Liver (tissue), 9 donors: Measurements from ENCODE around the gene CSPG4. TPM values are rescaled to one million over a fixed set of nuclear protein-coding genes. Genes with fewer than 3 reads are reported as not detected.
A peak's percentile ranks its signal among the peaks of the same experiment; 100 is the strongest.

ENCODE experiments used
- DNase-seq: peaks from one replicate; pipeline ENCODE4 v3.0.0-alpha.2; 2017; ENCODE audit warnings: low spot score
- H3K27ac ChIP-seq, 2 donors: one replicate each; pipeline ENCODE4 v1.7.0; 2013; ENCODE audit warnings: inconsistent platforms in 2 of 2, low read length in 2 of 2, control low read depth in 1 of 2, low read depth in 1 of 2, mild to moderate bottlenecking in 1 of 2
- H3K27me3 ChIP-seq, 4 donors: one replicate each; pipeline versions ENCODE4 v1.6.1 to v1.7.0; 2013; ENCODE audit warnings: low read length in 3 of 4, inconsistent platforms in 1 of 4, mild to moderate bottlenecking in 1 of 4, moderate library complexity in 1 of 4; ENCODE audit not compliant: control insufficient read depth in 4 of 4, insufficient read depth in 4 of 4
- H3K36me3 ChIP-seq, 4 donors: one replicate each; pipeline versions ENCODE4 v1.6.1 to v1.7.0; 2013; ENCODE audit warnings: low read length in 3 of 4, mild to moderate bottlenecking in 3 of 4, low read depth in 1 of 4, moderate library complexity in 1 of 4; ENCODE audit not compliant: control insufficient read depth in 4 of 4, insufficient read depth in 3 of 4
- H3K4me1 ChIP-seq, 4 donors: one replicate each; pipeline versions ENCODE4 v1.6.1 to v1.7.0; 2013; ENCODE audit warnings: low read length in 3 of 4, mild to moderate bottlenecking in 3 of 4, moderate library complexity in 1 of 4; ENCODE audit not compliant: control insufficient read depth in 4 of 4, insufficient read depth in 4 of 4
- H3K4me3 ChIP-seq, 3 donors: one replicate each; pipeline versions ENCODE4 v1.6.1 to v1.7.0; 2013; ENCODE audit warnings: low read length in 3 of 3, control low read depth in 1 of 3, low read depth in 1 of 3, mild to moderate bottlenecking in 1 of 3
- H3K9ac ChIP-seq, 2 donors: one replicate each; pipeline ENCODE4 v1.7.0; 2013; ENCODE audit warnings: low read length in 2 of 2, mild to moderate bottlenecking in 2 of 2, moderate library complexity in 2 of 2, control low read depth in 1 of 2, low read depth in 1 of 2
- H3K9me3 ChIP-seq, 4 donors: one replicate each; pipeline versions ENCODE4 v1.6.1 to v1.7.0; 2013; ENCODE audit warnings: low read length in 3 of 4; ENCODE audit not compliant: control insufficient read depth in 4 of 4
- EGR1 ChIP-seq, 2 donors: IDR thresholded peaks; 2 replicates each; pipeline ENCODE4 v1.6.1; 2016 to 2018; ENCODE audit warnings: antibody characterized with exemption in 2 of 2, low read depth in 2 of 2
- FOXA1 ChIP-seq: IDR thresholded peaks from 2 replicates; pipeline ENCODE4 v1.6.1; 2016; ENCODE audit warnings: antibody characterized with exemption
- FOXA2 ChIP-seq: IDR thresholded peaks from 2 replicates; pipeline ENCODE4 v1.6.1; 2016; ENCODE audit warnings: antibody characterized with exemption
- GABPA ChIP-seq, 2 donors: IDR thresholded peaks in 1 of 2; conservative IDR thresholded peaks in 1 of 2; 2 replicates each; pipeline ENCODE4 v1.6.1; 2016; ENCODE audit warnings: antibody characterized with exemption in 2 of 2, mild to moderate bottlenecking in 1 of 2, moderate library complexity in 1 of 2
- HNF4A ChIP-seq, 2 donors: conservative IDR thresholded peaks; 2 replicates each; pipeline ENCODE4 v1.6.1; 2016; ENCODE audit warnings: antibody characterized with exemption in 2 of 2, mild to moderate bottlenecking in 2 of 2
- HNF4G ChIP-seq: IDR thresholded peaks from 2 replicates; pipeline ENCODE4 v1.6.1; 2016; ENCODE audit warnings: antibody characterized with exemption
- JUND ChIP-seq, 2 donors: IDR thresholded peaks; 2 replicates each; pipeline ENCODE4 v1.6.1; 2016; ENCODE audit warnings: antibody characterized with exemption in 2 of 2
- NR2F2 ChIP-seq: IDR thresholded peaks from 2 replicates; pipeline ENCODE4 v1.6.1; 2016; ENCODE audit warnings: antibody characterized with exemption
- RAD21 ChIP-seq, 2 donors: IDR thresholded peaks; 2 replicates each; pipeline ENCODE4 v1.6.1; 2016; ENCODE audit warnings: antibody characterized with exemption in 2 of 2, mild to moderate bottlenecking in 2 of 2
- RXRA ChIP-seq, 2 donors: IDR thresholded peaks; 2 replicates each; pipeline ENCODE4 v1.6.1; 2017 to 2018; ENCODE audit warnings: antibody characterized with exemption in 2 of 2, mild to moderate bottlenecking in 1 of 2
- SP1 ChIP-seq: IDR thresholded peaks from 2 replicates; pipeline ENCODE4 v1.6.1; 2018; ENCODE audit warnings: antibody characterized with exemption, mild to moderate bottlenecking
- TAF1 ChIP-seq: conservative IDR thresholded peaks from 2 replicates; pipeline ENCODE4 v1.6.1; 2016; ENCODE audit warnings: antibody characterized with exemption, mild to moderate bottlenecking
- YY1 ChIP-seq: IDR thresholded peaks from 2 replicates; pipeline ENCODE4 v1.6.1; 2016; ENCODE audit warnings: antibody characterized with exemption, mild to moderate bottlenecking
- WGBS: extraction: QIAGEN DNeasy Blood & Tissue Kit; methylation state at CpG from one replicate; pipeline ENCODE4 v1.1.7; 2013; 5-methylcytosine and 5-hydroxymethylcytosine counted together
- polyA plus RNA-seq, 2 donors: library from polyadenylated mRNA; stranded (reverse) in 1 of 2; unstranded in 1 of 2; fragments of 200-250 nt in 1 of 2; fragments of >200 nt in 1 of 2; fragmentation: Nextera tagmentation in 1 of 2; extraction: Ambion mirVana in 1 of 2; gene quantifications; one replicate each; pipeline versions ENCODE4 v1.2.1 to v1.2.3, GENCODE V29; 2013 to 2015
- total RNA-seq, 2 donors: library from RNA; depleted of rRNA; stranded (reverse); fragments of >200 nt; gene quantifications; one replicate each; pipeline ENCODE4 v1.2.3, GENCODE V29; 2014
- TF ChIP-seq, protein P1 (sequence below): IDR thresholded peaks from 2 replicates; pipeline ENCODE4 v1.6.1; 2016; ENCODE audit warnings: antibody characterized with exemption
- TF ChIP-seq, protein P2 (sequence below): IDR thresholded peaks from 2 replicates; pipeline ENCODE4 v1.6.1; 2016; ENCODE audit warnings: antibody characterized with exemption
- TF ChIP-seq, protein P3 (sequence below): IDR thresholded peaks from 2 replicates; pipeline ENCODE4 v1.6.1; 2016; ENCODE audit warnings: antibody characterized with exemption
- TF ChIP-seq, protein P4 (sequence below): fragments of 150-350 bp; IDR thresholded peaks from 2 replicates; pipeline ENCODE4 v1.5.1; 2017; ENCODE audit warnings: improper control_type of control experiment, low read depth, low read length; ENCODE audit not compliant: missing input control
- TF ChIP-seq, protein P5 (sequence below): IDR thresholded peaks from 2 replicates; pipeline ENCODE4 v1.6.1; 2016; ENCODE audit warnings: antibody characterized with exemption, mild to moderate bottlenecking
- donor health status: healthy.
- donor health status: healthy.
- donor health status: healthy.
- donor health status: healthy.
- donor health status: healthy.

CSPG4 gene
- total and polyA plus RNA-seq, 4 donors = 0.07 to 1.5 (median 0.76) TPM

DNA sequence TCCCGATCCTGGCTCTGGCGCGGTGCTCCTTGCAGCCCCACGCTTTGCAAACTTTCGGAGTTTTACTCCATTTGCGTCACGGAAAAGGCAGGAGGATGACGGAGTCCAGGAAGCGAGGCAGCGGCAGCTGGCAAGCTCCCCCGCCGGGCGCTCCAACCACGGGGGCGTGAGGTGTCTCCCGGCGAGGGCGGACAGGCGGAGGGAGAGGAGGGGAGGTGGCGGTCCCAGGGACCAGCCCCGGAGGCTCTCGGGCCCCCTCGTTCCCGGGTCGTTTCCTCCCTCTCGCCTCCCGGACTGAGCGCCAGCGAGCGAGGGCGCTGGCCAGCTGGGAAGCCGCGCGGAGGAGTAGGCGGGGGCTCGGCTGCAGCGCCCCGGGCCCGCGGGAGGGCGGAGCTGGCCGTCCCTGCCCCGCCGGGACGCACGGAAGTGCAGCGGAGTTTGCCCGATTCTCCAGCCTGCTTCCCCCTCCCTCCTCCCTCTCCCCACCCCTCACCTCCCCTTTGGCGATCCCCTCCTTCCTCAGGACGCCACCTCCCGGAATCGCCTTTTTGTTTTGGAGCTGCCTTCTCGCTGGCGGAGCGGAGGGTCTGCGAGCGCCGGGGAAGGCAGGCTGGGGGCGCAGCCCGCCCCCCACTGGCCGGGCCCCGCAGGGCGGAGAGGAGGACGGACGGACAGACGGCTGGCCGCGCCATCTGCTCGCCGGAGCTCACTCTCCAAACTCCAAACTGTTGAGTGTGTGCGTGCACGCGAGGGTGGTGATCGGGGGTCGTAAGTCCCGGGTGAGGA is 65.1 kb downstream of the CSPG4 start, which contains the start of gene SNX33:
Gene SNX33 (plus strand): TSS at position 543 of the 786 bp plus-strand sequence. CDS start 1,191 bp downstream, outside the sequence.
- Histone ChIP-seq H3K9me3 (no peaks in the 10 kb centered on the region), H3K27me3 (no peaks in the 10 kb centered on the region), H3K4me3 (peak within 1 kb of the TSS; percentile 81 to 91 (median 91)), H3K27ac (peak within 1 kb of the TSS; percentile 96 to 99), H3K9ac (peak within 1 kb of the TSS; percentile 55 to 70), H3K4me1 (peaks cover 20 to 51% (median 44%) of the 10 kb centered on the region in 4 donors), H3K36me3 (peaks cover 0 to 3% (median 1%) of the 10 kb centered on the region in 4 donors)
- TF ChIP-seq EGR1 (IDR thresholded peaks at IDR 0.05; ENCODE audit: low read depth in 2 of 2) = peak; percentile 47 to 80
- TF ChIP-seq JUND (IDR thresholded peaks at IDR 0.05) = no peak
- TF ChIP-seq FOXA1 = no peak
- TF ChIP-seq, protein P1, sequence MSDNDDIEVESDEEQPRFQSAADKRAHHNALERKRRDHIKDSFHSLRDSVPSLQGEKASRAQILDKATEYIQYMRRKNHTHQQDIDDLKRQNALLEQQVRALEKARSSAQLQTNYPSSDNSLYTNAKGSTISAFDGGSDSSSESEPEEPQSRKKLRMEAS = peak; percentile 20
- TF ChIP-seq, protein P2, sequence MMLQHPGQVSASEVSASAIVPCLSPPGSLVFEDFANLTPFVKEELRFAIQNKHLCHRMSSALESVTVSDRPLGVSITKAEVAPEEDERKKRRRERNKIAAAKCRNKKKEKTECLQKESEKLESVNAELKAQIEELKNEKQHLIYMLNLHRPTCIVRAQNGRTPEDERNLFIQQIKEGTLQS = no peak
- TF ChIP-seq RXRA (IDR thresholded peaks at IDR 0.05) = peak in 1 of 2 donors; percentile 9
- no peak for TF ChIP-seq TAF1
- TF ChIP-seq, protein P3, sequence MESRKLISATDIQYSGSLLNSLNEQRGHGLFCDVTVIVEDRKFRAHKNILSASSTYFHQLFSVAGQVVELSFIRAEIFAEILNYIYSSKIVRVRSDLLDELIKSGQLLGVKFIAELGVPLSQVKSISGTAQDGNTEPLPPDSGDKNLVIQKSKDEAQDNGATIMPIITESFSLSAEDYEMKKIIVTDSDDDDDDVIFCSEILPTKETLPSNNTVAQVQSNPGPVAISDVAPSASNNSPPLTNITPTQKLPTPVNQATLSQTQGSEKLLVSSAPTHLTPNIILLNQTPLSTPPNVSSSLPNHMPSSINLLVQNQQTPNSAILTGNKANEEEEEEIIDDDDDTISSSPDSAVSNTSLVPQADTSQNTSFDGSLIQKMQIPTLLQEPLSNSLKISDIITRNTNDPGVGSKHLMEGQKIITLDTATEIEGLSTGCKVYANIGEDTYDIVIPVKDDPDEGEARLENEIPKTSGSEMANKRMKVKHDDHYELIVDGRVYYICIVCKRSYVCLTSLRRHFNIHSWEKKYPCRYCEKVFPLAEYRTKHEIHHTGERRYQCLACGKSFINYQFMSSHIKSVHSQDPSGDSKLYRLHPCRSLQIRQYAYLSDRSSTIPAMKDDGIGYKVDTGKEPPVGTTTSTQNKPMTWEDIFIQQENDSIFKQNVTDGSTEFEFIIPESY = no peak
- TF ChIP-seq, protein P4, sequence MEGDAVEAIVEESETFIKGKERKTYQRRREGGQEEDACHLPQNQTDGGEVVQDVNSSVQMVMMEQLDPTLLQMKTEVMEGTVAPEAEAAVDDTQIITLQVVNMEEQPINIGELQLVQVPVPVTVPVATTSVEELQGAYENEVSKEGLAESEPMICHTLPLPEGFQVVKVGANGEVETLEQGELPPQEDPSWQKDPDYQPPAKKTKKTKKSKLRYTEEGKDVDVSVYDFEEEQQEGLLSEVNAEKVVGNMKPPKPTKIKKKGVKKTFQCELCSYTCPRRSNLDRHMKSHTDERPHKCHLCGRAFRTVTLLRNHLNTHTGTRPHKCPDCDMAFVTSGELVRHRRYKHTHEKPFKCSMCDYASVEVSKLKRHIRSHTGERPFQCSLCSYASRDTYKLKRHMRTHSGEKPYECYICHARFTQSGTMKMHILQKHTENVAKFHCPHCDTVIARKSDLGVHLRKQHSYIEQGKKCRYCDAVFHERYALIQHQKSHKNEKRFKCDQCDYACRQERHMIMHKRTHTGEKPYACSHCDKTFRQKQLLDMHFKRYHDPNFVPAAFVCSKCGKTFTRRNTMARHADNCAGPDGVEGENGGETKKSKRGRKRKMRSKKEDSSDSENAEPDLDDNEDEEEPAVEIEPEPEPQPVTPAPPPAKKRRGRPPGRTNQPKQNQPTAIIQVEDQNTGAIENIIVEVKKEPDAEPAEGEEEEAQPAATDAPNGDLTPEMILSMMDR = peak; percentile 28
- TF ChIP-seq, protein P5, sequence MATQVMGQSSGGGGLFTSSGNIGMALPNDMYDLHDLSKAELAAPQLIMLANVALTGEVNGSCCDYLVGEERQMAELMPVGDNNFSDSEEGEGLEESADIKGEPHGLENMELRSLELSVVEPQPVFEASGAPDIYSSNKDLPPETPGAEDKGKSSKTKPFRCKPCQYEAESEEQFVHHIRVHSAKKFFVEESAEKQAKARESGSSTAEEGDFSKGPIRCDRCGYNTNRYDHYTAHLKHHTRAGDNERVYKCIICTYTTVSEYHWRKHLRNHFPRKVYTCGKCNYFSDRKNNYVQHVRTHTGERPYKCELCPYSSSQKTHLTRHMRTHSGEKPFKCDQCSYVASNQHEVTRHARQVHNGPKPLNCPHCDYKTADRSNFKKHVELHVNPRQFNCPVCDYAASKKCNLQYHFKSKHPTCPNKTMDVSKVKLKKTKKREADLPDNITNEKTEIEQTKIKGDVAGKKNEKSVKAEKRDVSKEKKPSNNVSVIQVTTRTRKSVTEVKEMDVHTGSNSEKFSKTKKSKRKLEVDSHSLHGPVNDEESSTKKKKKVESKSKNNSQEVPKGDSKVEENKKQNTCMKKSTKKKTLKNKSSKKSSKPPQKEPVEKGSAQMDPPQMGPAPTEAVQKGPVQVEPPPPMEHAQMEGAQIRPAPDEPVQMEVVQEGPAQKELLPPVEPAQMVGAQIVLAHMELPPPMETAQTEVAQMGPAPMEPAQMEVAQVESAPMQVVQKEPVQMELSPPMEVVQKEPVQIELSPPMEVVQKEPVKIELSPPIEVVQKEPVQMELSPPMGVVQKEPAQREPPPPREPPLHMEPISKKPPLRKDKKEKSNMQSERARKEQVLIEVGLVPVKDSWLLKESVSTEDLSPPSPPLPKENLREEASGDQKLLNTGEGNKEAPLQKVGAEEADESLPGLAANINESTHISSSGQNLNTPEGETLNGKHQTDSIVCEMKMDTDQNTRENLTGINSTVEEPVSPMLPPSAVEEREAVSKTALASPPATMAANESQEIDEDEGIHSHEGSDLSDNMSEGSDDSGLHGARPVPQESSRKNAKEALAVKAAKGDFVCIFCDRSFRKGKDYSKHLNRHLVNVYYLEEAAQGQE = no peak
- TF ChIP-seq HNF4G = no peak
- peak; percentile 22 for TF ChIP-seq YY1
- TF ChIP-seq NR2F2 = no peak
- TF ChIP-seq SP1 = peak; percentile 28
- TF ChIP-seq HNF4A (conservative IDR thresholded peaks at IDR 0.05) = peak in 1 of 2 donors; percentile 18
- no peak for TF ChIP-seq FOXA2
- TF ChIP-seq GABPA (IDR thresholded peaks at IDR 0.05 in 1 of 2, conservative IDR thresholded peaks at IDR 0.05 in 1 of 2) = no peak
- peak in 1 of 2 donors; percentile 11 for TF ChIP-seq RAD21 (IDR thresholded peaks at IDR 0.05)
- DNase-seq = peak; percentile 66
- WGBS = under 1% methylated on average over 76 of the region's 76 CpGs
